ENCODE measurements around the gene KIAA1671. TPM values are rescaled to one million over a fixed set of nuclear protein-coding genes. Genes with fewer than 3 reads are reported as not detected.

KIAA1671 gene
- total and polyA plus RNA-seq, 2 of the 13 experiments (the other 11 are each of a cell fraction or from before 2014, with no cell fraction given): 13.5 to 13.6 TPM

GRCh38 chr22:25112538-25113253 is 160.2 kb downstream of the KIAA1671 start (continued):
- TF ChIP-seq RBFOX2 (IDR thresholded peaks at IDR 0.05; ENCODE audit: low read depth, low read length) (no peak), ZNF644 (CRISPR knock-in tag; IDR thresholded peaks at IDR 0.05; ENCODE audit: low read depth) (no peak), ZNF138 (CRISPR knock-in tag; IDR thresholded peaks at IDR 0.05; ENCODE audit: low read depth) (no peak), ZXDC (CRISPR knock-in tag; IDR thresholded peaks at IDR 0.05) (no peak), GMEB1 (CRISPR knock-in tag; IDR thresholded peaks at IDR 0.05; ENCODE audit: borderline replicate concordance) (no peak), ZNF567 (CRISPR knock-in tag; IDR thresholded peaks at IDR 0.05; ENCODE audit: borderline replicate concordance) (no peak), ARHGAP35 (CRISPR knock-in tag; IDR thresholded peaks at IDR 0.05; ENCODE audit: borderline replicate concordance) (no peak), NAIF1 (CRISPR knock-in tag; IDR thresholded peaks at IDR 0.05; ENCODE audit: borderline replicate concordance) (no peak), MYC (CRISPR knock-in tag; IDR thresholded peaks at IDR 0.05; ENCODE audit: borderline replicate concordance) (no peak), MIER3 (CRISPR knock-in tag; IDR thresholded peaks at IDR 0.05; ENCODE audit: borderline replicate concordance) (no peak), ZNF30 (CRISPR knock-in tag; IDR thresholded peaks at IDR 0.05) (no peak), ZNF367 (CRISPR knock-in tag; IDR thresholded peaks at IDR 0.05; ENCODE audit: borderline replicate concordance) (no peak), SP5 (CRISPR knock-in tag; IDR thresholded peaks at IDR 0.05; ENCODE audit: borderline replicate concordance, low read depth) (no peak), STAT5B (CRISPR knock-in tag; IDR thresholded peaks at IDR 0.05) (no peak), ZNF800 (CRISPR knock-in tag; IDR thresholded peaks at IDR 0.05) (no peak), ZNF264 (CRISPR knock-in tag; IDR thresholded peaks at IDR 0.05) (no peak), NR0B2 (CRISPR knock-in tag; IDR thresholded peaks at IDR 0.05) (no peak), ZNF672 (CRISPR knock-in tag; IDR thresholded peaks at IDR 0.05) (no peak), ZZZ3 (CRISPR knock-in tag; IDR thresholded peaks at IDR 0.05; ENCODE audit: borderline replicate concordance) (no peak), ZBTB1 (CRISPR knock-in tag; IDR thresholded peaks at IDR 0.05; ENCODE audit: borderline replicate concordance) (no peak), ZNF747 (CRISPR knock-in tag; IDR thresholded peaks at IDR 0.05; ENCODE audit: borderline replicate concordance) (no peak), ZNF335 (CRISPR knock-in tag; IDR thresholded peaks at IDR 0.05) (no peak), ZNF713 (CRISPR knock-in tag; IDR thresholded peaks at IDR 0.05) (no peak), RFXANK (CRISPR knock-in tag; IDR thresholded peaks at IDR 0.05) (no peak), KMT2A (CRISPR knock-in tag; IDR thresholded peaks at IDR 0.05) (peak; percentile 16; the same call in 1 of the 2 replicates)
